Thyroid gland (tissue), 4 donors: Measurements from ENCODE around the gene FAIM2.

ENCODE experiments used
- POLR2A ChIP-seq, 2 donors: fragments of 450-650 bp; IDR thresholded peaks; one replicate each; pipeline ENCODE4 v1.6.1; 2017; ENCODE audit warnings: antibody characterized with exemption in 2 of 2, mild to moderate bottlenecking in 2 of 2, moderate library complexity in 1 of 2
- TF ChIP-seq, protein P1 (sequence below), 6 experiments: fragments of 200-600 bp in 3 of 6; fragments of 450-650 bp in 3 of 6; sonication (generic) in 3 of 6; IDR thresholded peaks; one replicate each; pipeline ENCODE4 v1.5.1; 2016 to 2019; ENCODE audit warnings: antibody characterized with exemption in 6 of 6, mild to moderate bottlenecking in 2 of 6, inconsistent platforms in 1 of 6, moderate library complexity in 1 of 6

DNA sequence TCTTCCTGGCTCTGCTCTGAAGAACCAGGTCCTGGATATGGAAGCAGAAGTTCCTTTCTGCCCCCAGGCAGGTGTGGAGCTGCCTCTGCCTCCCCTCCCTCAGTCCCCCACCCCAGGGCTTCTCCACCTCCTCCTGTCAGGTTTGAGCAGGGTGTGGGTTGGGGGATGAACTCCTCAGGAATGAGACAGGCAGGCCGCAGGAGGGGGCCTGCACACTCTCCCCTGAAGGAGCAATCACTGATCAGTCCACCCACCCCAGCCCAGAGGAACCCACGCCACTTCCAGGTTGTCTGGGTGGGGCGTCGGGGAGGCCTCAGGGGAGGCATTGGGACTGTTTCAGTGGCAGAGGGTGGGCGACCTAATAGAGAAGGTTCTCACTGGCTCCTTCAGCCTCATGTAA lies 26.6 kb downstream of the FAIM2 start:
- TF ChIP-seq, protein P1, sequence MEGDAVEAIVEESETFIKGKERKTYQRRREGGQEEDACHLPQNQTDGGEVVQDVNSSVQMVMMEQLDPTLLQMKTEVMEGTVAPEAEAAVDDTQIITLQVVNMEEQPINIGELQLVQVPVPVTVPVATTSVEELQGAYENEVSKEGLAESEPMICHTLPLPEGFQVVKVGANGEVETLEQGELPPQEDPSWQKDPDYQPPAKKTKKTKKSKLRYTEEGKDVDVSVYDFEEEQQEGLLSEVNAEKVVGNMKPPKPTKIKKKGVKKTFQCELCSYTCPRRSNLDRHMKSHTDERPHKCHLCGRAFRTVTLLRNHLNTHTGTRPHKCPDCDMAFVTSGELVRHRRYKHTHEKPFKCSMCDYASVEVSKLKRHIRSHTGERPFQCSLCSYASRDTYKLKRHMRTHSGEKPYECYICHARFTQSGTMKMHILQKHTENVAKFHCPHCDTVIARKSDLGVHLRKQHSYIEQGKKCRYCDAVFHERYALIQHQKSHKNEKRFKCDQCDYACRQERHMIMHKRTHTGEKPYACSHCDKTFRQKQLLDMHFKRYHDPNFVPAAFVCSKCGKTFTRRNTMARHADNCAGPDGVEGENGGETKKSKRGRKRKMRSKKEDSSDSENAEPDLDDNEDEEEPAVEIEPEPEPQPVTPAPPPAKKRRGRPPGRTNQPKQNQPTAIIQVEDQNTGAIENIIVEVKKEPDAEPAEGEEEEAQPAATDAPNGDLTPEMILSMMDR (IDR thresholded peaks at IDR 0.05) = no peak
- no peak for TF ChIP-seq POLR2A (IDR thresholded peaks at IDR 0.05)
